MG63 (cell line): ENCODE measurements around the gene GSTM1. TPM values are rescaled to one million over a fixed set of nuclear protein-coding genes. Genes with fewer than 3 reads are reported as not detected.
A peak's percentile ranks its signal among the peaks of the same experiment; 100 is the strongest.

ENCODE experiments used
- DNase-seq: peaks from one replicate; pipeline ENCODE4 v3.0.0-alpha.2; 2020
- H3K27me3 ChIP-seq: fragments of 250-450 bp; sonication (Bioruptor Pico); 2 replicates; pipeline ENCODE4 v1.5.1; 2020; ENCODE audit warnings: mild to moderate bottlenecking, moderate library complexity
- H3K36me3 ChIP-seq: fragments of 250-450 bp; sonication (Bioruptor Pico); 2 replicates; pipeline ENCODE4 v1.5.1; 2020; ENCODE audit warnings: mild to moderate bottlenecking, moderate library complexity
- H3K4me3 ChIP-seq: fragments of 250-450 bp; sonication (Bioruptor Pico); 2 replicates; pipeline ENCODE4 v1.5.1; 2020; ENCODE audit warnings: mild to moderate bottlenecking, moderate library complexity
- H3K9me3 ChIP-seq: fragments of 250-450 bp; sonication (Bioruptor Pico); 2 replicates; pipeline ENCODE4 v1.5.1; 2020; ENCODE audit warnings: mild to moderate bottlenecking, moderate library complexity
- total RNA-seq: library from RNA; depleted of rRNA; stranded (reverse); fragments of >200 nt; shearing (Covaris generic); gene quantifications from 2 replicates; pipeline ENCODE4 v1.2.3, GENCODE V29; 2014; ENCODE audit warnings: low replicate concordance; rRNA removed

The GSTM1 gene
- total RNA-seq, 1 experiment from 2014 or later, result 86.1 TPM

DNA sequence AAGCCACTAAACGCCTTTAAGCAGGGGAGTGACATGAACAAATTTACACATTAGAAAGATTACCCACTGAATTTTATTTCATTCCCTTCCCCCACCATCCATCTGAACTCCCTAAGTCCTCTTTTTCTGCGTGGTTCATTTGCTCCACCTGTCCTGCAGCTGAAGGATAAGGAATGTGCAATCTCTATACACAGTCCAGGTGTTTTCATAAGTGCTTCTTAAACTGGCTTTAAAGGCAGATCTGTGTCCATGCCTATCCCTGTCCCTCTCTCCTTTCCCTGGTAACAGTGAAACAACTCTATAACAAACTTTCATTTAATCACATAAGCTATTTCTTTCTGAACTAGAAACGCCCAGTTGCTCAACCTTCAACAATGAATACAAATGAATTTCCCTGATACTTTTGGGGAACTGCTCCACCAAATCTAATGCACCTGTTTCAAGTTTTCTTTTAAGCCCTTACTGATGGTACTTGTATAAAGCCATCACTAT is 44.8 kb downstream of the GSTM1 start:
- H3K36me3 ChIP-seq, result peaks cover 3% of the 10 kb centered on the region; the same call in 1 of the 2 replicates
- DNase-seq, result no peak
- H3K4me3 ChIP-seq, result no peak overlapping the region
- no peaks in the 10 kb centered on the region for H3K9me3 ChIP-seq
- no peaks in the 10 kb centered on the region for H3K27me3 ChIP-seq

GRCh38 chr1:109733236-109733870 is 45.7 kb downstream of the GSTM1 start:
- Histone ChIP-seq H3K36me3 (peaks cover 3% of the 10 kb centered on the region; the same call in 1 of the 2 replicates), H3K9me3 (no peaks in the 10 kb centered on the region), H3K4me3 (no peak overlapping the region), H3K27me3 (no peaks in the 10 kb centered on the region)
- DNase-seq, result no peak

DNA sequence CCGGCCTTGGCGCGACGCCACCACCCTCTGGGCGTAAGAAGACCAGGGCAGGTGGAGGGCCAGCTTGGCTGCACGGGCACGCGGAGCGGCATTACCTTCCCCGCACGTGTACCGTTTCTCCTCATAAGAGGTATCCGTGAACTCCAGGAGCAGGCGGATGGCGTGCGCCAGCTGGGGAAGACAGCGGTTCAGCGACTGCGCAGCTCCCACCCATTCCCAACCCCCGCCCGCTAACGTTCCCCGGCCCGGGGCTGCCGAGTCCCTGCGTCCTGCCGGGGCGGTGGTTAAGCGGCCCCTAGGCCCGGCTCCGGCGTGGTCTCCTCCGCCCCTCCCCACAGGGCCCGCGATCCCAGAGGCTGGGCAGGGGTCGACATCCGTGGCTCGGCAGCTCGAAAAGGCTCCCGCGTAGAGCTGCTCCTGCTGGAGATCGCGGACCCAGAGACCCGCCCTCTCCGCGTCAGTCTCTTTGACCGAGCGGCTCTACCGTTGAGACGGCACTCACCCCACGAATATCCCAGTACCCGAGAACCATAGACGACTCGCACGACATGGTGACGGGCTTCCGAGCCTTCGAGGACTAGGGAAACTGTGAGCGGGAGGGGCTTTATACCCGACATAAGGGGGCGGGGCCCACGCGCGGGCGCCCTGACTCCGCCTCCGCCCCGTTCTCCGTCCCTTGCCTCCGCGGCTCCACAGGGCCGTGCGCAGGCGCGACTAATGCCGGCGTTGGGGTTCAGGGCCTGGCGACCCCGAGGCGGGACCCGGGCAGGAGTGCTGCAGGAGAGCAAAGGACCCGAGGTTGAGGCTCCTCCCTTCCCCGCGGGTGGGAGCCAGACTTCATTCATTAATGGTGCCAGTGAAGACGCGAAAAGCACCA is 52.4 kb downstream of the GSTM1 start:
- H3K27me3 ChIP-seq, result peaks cover 3% of the 10 kb centered on the region; the same call in 1 of the 2 replicates
- H3K9me3 ChIP-seq, result peaks cover 4% of the 10 kb centered on the region
- H3K4me3 ChIP-seq, result peak overlapping the region; percentile 63
- peak; percentile 78 for DNase-seq
- peaks cover 3% of the 10 kb centered on the region; the same call in 1 of the 2 replicates for H3K36me3 ChIP-seq

- Histone ChIP-seq H3K27me3 (peaks cover 7% of the 10 kb centered on the region; the same call in 1 of the 2 replicates), H3K4me3 (peak within 1 kb of the TSS; percentile 63), H3K9me3 (peaks cover 4% of the 10 kb centered on the region), H3K36me3 (peaks cover 3% of the 10 kb centered on the region; the same call in 1 of the 2 replicates)
- DNase-seq, result no peak
Observed at GRCh38 chr1:109740615-109741373, 53.2 kb downstream of the GSTM1 start, which contains the start of gene GSTM3. Gene GSTM3 (minus strand): TSS chr1:109741038. CDS start chr1:109740287, 751 bp downstream.

Other genes starting within 250 kb of the GSTM1 start
- gene SYPL2, start 221.3 kb upstream of the GSTM1 start, total RNA-seq, result 0.46 TPM in 1 of 2 replicates, not detected in the other
- gene ATXN7L2, start 203.9 kb upstream of the GSTM1 start, total RNA-seq, result 3.9 and 10.4 TPM in 2 replicates
- 2.2 and 6.7 TPM in 2 replicates for gene CYB561D1, start 193.7 kb upstream of the GSTM1 start, total RNA-seq
- 0.20 and 1.3 TPM in 2 replicates for gene AMIGO1, start 178.1 kb upstream of the GSTM1 start, total RNA-seq
- gene GPR61, start 147.9 kb upstream of the GSTM1 start, total RNA-seq, result not detected in 2 replicates
- 17.0 and 20.1 TPM in 2 replicates for gene GNAI3, start 139.2 kb upstream of the GSTM1 start, total RNA-seq
- 0.10 TPM in 1 of 2 replicates, not detected in the other for gene GNAT2, start 68.2 kb upstream of the GSTM1 start, total RNA-seq
- gene AMPD2, start 68.0 kb upstream of the GSTM1 start, total RNA-seq, result 119 and 172 TPM in 2 replicates
- 27.9 and 33.5 TPM in 2 replicates for gene GSTM4, start 31.7 kb upstream of the GSTM1 start, total RNA-seq
- gene GSTM2, start 19.8 kb upstream of the GSTM1 start, total RNA-seq, result 20.0 and 22.2 TPM in 2 replicates
- gene GSTM5, start 24.4 kb downstream of the GSTM1 start, total RNA-seq, result not detected in 2 replicates
- 47.2 and 80.3 TPM in 2 replicates for gene GSTM3, start 53.2 kb downstream of the GSTM1 start, total RNA-seq
- gene EPS8L3, start 76.1 kb downstream of the GSTM1 start, total RNA-seq, result not detected in 2 replicates
- 155 and 224 TPM in 2 replicates for gene CSF1, start 223.0 kb downstream of the GSTM1 start, total RNA-seq